ENCODE measurements around the gene METTL21A.

Gene METTL21A

DNA sequence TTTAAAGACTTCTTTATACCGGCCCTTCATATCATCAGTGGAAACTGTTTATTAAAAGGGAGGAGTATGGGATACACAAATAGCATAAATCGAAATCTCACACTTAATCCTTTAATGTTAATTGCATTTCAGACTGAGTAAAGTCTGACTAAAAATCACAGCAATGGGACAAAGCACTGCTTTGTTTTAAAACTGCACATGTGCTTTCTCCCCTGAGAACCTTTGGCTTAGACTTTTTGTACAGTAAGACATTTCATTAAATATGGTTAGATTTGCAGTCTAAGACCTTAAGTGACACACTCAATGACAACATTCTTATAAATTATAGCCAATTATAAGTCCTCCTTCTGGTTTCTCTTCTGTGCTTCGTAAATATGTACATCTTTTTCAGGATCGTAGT, 12.5 kb downstream of the METTL21A start:
- TF ChIP-seq, protein P1, sequence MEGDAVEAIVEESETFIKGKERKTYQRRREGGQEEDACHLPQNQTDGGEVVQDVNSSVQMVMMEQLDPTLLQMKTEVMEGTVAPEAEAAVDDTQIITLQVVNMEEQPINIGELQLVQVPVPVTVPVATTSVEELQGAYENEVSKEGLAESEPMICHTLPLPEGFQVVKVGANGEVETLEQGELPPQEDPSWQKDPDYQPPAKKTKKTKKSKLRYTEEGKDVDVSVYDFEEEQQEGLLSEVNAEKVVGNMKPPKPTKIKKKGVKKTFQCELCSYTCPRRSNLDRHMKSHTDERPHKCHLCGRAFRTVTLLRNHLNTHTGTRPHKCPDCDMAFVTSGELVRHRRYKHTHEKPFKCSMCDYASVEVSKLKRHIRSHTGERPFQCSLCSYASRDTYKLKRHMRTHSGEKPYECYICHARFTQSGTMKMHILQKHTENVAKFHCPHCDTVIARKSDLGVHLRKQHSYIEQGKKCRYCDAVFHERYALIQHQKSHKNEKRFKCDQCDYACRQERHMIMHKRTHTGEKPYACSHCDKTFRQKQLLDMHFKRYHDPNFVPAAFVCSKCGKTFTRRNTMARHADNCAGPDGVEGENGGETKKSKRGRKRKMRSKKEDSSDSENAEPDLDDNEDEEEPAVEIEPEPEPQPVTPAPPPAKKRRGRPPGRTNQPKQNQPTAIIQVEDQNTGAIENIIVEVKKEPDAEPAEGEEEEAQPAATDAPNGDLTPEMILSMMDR (IDR thresholded peaks at IDR 0.05; ENCODE audit: low read depth, low read length) = no peak
- in situ Hi-C loops (cut with HindIII; ENCODE audit: low sequenced_read_pairs) = no loop called here
- H3K4me3 ChIP-seq (ENCODE audit: low read depth, low read length) = no peak overlapping the region
- DNase-seq (ENCODE audit: low read depth, low spot score) = no peak

DNA sequence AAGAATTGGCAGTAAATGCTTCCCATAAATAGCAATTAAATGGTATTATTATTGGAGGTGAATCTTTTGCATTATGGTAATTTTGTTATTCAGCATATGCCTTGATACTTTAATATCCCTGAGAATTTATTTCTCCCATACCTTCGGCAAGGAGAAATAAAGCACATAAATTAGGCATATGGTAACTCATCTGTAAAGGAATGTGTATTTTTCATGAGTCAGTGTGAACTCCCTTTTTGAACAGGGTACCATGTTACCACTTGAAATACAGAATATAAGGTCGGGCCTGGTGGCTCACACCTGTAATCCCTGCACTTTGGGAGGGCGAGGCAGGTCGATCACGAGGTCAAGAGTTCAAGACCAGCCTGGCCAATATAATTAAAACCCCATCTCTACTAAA, 18.4 kb downstream of the METTL21A start:
- in situ Hi-C loops (cut with HindIII; ENCODE audit: low sequenced_read_pairs) = no loop called here
- no peak for DNase-seq (ENCODE audit: low read depth, low spot score)
- no peak overlapping the region for H3K4me3 ChIP-seq (ENCODE audit: low read depth, low read length)
- TF ChIP-seq, protein P1 (IDR thresholded peaks at IDR 0.05; ENCODE audit: low read depth, low read length) = no peak

GRCh38 chr2:207606399-207606798, 18.8 kb downstream of the METTL21A start:
- in situ Hi-C loops (cut with HindIII; ENCODE audit: low sequenced_read_pairs) = no loop called here
- no peak overlapping the region for H3K4me3 ChIP-seq (ENCODE audit: low read depth, low read length)
- TF ChIP-seq, protein P1 (IDR thresholded peaks at IDR 0.05; ENCODE audit: low read depth, low read length) = no peak
- DNase-seq (ENCODE audit: low read depth, low spot score) = no peak

GRCh38 chr2:207603486-207603885, 21.7 kb downstream of the METTL21A start:
- H3K4me3 ChIP-seq (ENCODE audit: low read depth, low read length) = no peak overlapping the region
- in situ Hi-C loops (cut with HindIII; ENCODE audit: low sequenced_read_pairs) = no loop called here
- no peak for DNase-seq (ENCODE audit: low read depth, low spot score)
- TF ChIP-seq, protein P1 (IDR thresholded peaks at IDR 0.05; ENCODE audit: low read depth, low read length) = no peak

GRCh38 chr2:207601774-207602173, 23.4 kb downstream of the METTL21A start:
- H3K4me3 ChIP-seq (ENCODE audit: low read depth, low read length) = no peak overlapping the region
- DNase-seq (ENCODE audit: low read depth, low spot score) = no peak
- in situ Hi-C loops (cut with HindIII; ENCODE audit: low sequenced_read_pairs) = no loop called here
- TF ChIP-seq, protein P1 (IDR thresholded peaks at IDR 0.05; ENCODE audit: low read depth, low read length) = no peak

- in situ Hi-C loops (cut with HindIII; ENCODE audit: low sequenced_read_pairs) = no loop called here
- DNase-seq (ENCODE audit: low read depth, low spot score) = peak; percentile 20
These were observed 25.0 kb downstream of the METTL21A start for GRCh38 chr2:207600231-207600630.

More at GRCh38 chr2:207600231-207600630, 25.0 kb downstream of the METTL21A start:
- TF ChIP-seq, protein P1 (IDR thresholded peaks at IDR 0.05; ENCODE audit: low read depth, low read length) = no peak
- H3K4me3 ChIP-seq (ENCODE audit: low read depth, low read length) = no peak overlapping the region
